ENCODE data around the gene SHISA7. TPM values are rescaled to one million over a fixed set of nuclear protein-coding genes. Genes with fewer than 3 reads are reported as not detected.

The SHISA7 gene
- total RNA-seq, 1 donor from 2014 or later = not detected

DNA sequence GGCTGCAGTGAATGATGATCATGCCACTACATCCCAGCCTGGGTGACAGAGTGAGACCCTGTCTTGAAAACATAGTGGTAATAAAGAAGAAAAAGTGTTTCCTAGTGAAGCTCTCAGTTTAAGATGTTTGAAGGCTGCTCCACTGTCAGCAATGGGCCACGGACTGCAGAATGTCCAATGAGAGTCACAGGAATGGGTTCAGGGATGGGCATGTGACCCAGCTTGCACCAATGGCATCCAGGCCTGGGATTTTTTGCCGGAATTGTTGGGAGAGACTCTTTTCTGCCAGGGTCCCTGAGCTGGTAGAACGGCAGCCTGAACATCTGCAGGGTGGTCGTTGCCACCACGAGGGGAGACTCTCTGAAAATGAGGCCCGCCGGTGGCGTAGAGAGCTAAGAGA is 6.3 kb downstream of the SHISA7 start:
- Histone ChIP-seq H3K4me3 (ENCODE audit: low read depth, low read length) (no peak overlapping the region), H3K27me3 (ENCODE audit: control insufficient read depth, insufficient read depth, low read length) (peaks cover 20% of the 10 kb centered on the region), H3K36me3 (ENCODE audit: control insufficient read depth, insufficient read depth, low read length) (no peaks in the 10 kb centered on the region)
- FAIRE-seq (no peak), DNase-seq (ENCODE audit: low read depth) (no peak)
- TF ChIP-seq CTCF (IDR thresholded peaks at IDR 0.05; ENCODE audit: insufficient read depth, low read length, severe bottlenecking) = no peak

DNA sequence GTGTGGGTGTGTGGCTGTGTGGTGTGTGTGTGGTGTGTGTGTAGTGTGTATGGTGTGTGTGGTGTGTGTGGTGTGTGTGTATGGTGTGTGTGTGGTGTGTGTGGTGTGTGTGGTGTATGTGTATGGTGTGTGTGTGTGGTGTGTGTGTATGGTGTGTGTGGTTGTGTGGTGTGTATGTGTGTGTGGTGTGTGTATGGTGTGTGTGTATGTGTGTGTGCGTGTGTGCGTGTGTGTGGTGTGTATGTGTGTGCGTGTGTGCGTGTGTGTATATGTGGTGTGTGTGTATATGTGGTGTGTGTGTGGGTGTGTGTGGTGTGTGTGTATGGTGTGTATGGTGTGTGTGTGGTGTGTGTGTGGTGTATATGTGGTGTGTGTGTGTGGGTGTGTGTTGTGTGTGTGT is 8.1 kb downstream of the SHISA7 start:
- DNase-seq (ENCODE audit: low read depth) (no peak), FAIRE-seq (no peak)
- TF ChIP-seq CTCF (IDR thresholded peaks at IDR 0.05; ENCODE audit: insufficient read depth, low read length, severe bottlenecking) = no peak
- no peak overlapping the region for H3K4me3 ChIP-seq (ENCODE audit: low read depth, low read length)
- H3K36me3 ChIP-seq (ENCODE audit: control insufficient read depth, insufficient read depth, low read length) = no peaks in the 10 kb centered on the region
- H3K27me3 ChIP-seq (ENCODE audit: control insufficient read depth, insufficient read depth, low read length) = peaks cover 7% of the 10 kb centered on the region

DNA sequence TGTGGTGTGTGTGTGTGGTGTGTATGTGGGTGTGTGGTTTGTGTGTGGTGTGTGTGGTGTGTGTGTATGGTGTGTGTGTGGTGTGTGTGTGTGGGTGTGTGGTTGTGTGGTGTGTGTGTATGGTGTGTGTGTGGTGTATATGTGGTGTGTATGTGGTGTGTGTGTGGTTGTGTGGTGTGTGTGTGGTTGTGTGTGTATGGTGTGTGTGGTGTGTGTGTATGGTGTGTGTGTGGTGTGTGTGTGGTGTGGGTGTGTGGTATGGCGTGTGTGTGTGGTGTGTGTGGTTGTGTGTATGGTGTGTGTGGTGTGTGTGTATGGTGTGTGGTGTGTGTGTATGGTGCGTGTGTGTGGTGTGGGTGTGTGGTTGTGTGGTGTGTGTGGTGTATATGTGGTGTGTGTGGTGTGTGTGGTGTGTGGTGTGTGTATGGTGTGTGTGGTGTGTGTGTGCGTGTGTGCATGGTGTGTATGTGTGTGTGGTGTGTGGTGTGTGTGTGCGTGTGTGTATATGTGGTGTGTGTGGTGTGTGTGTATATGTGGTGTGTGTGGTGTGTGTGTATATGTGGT is 8.7 kb downstream of the SHISA7 start:
- FAIRE-seq (peak; percentile 100), DNase-seq (ENCODE audit: low read depth) (no peak)
- H3K27me3 ChIP-seq (ENCODE audit: control insufficient read depth, insufficient read depth, low read length) = peaks cover 7% of the 10 kb centered on the region
- no peaks in the 10 kb centered on the region for H3K36me3 ChIP-seq (ENCODE audit: control insufficient read depth, insufficient read depth, low read length)
- TF ChIP-seq CTCF (IDR thresholded peaks at IDR 0.05; ENCODE audit: insufficient read depth, low read length, severe bottlenecking) = no peak
- no peak overlapping the region for H3K4me3 ChIP-seq (ENCODE audit: low read depth, low read length)

- FAIRE-seq (no peak), DNase-seq (ENCODE audit: low read depth) (no peak)
- Histone ChIP-seq H3K27me3 (ENCODE audit: control insufficient read depth, insufficient read depth, low read length) (peaks cover 2% of the 10 kb centered on the region), H3K36me3 (ENCODE audit: control insufficient read depth, insufficient read depth, low read length) (no peaks in the 10 kb centered on the region), H3K4me3 (ENCODE audit: low read depth, low read length) (no peak overlapping the region)
- TF ChIP-seq CTCF (IDR thresholded peaks at IDR 0.05; ENCODE audit: insufficient read depth, low read length, severe bottlenecking) = no peak
These were observed 9.8 kb downstream of the SHISA7 start for GRCh38 chr19:55433292-55433691.

- no peaks in the 10 kb centered on the region for H3K36me3 ChIP-seq (ENCODE audit: control insufficient read depth, insufficient read depth, low read length)
- H3K27me3 ChIP-seq (ENCODE audit: control insufficient read depth, insufficient read depth, low read length) = no peaks in the 10 kb centered on the region
- DNase-seq (ENCODE audit: low read depth) (no peak), FAIRE-seq (peak; percentile 66)
- no peak overlapping the region for H3K4me3 ChIP-seq (ENCODE audit: low read depth, low read length)
- no peak for TF ChIP-seq CTCF (IDR thresholded peaks at IDR 0.05; ENCODE audit: insufficient read depth, low read length, severe bottlenecking)
These were observed 10.7 kb downstream of the SHISA7 start for GRCh38 chr19:55432241-55432959.
